ENCODE measurements around the gene C1orf35.

Gene C1orf35

DNA sequence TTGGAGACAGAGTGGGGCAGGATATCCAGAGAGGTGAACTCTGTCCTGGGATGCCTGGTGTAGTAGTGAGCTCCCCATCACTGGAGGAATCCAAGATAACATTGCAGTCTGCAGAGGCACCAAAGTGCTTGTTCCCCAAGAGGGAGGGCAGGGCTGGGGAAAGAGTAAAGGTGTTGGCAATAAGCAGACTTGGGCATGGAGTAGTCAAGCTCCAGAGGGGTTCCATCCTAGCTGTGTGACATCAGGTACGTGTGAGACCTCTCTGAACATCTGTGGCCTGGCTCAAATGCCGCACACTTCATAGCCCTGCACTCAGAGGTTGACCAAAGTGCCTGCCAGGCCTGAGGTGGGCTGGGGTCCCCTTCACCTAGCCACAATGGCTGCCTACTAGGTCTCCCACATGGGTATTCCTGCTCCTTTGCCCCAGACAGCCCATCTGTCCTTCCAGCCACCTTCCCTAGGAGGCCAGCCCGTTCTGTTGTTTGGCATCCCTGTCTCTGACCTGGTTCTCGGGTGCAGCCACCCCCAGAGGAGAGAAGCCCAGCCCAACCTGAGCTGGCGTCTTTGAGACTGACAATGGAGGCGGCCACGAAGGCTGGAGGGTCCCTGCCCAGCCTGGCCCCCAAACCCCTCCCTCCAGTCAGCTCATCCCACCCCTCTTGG lies 23.4 kb downstream of the C1orf35 start:
- DNase-seq (ENCODE audit: low read depth in 1 of 2, low spot score in 1 of 2), result no peak

DNA sequence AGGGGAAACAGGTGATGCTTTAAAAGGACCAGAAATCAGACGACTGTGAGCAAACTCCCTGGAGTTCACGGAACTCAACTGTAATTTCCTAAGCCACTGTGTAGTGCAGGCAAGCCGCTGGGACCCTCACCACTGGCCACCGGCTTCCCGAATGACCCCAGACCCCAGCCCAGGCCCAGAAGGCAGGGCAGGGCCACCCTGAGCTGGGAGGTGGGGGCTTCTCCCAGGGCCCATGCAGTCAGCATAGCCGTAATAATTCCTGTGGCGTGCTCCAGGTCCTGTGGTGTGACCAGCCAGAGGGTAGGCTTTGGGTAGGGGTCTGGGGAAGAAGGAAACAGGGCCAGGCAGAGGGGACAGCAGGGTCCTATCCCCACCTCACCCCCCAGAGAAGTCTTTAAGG lies 24.1 kb downstream of the C1orf35 start:
- no peak for DNase-seq (ENCODE audit: low read depth in 1 of 2, low spot score in 1 of 2)

DNA sequence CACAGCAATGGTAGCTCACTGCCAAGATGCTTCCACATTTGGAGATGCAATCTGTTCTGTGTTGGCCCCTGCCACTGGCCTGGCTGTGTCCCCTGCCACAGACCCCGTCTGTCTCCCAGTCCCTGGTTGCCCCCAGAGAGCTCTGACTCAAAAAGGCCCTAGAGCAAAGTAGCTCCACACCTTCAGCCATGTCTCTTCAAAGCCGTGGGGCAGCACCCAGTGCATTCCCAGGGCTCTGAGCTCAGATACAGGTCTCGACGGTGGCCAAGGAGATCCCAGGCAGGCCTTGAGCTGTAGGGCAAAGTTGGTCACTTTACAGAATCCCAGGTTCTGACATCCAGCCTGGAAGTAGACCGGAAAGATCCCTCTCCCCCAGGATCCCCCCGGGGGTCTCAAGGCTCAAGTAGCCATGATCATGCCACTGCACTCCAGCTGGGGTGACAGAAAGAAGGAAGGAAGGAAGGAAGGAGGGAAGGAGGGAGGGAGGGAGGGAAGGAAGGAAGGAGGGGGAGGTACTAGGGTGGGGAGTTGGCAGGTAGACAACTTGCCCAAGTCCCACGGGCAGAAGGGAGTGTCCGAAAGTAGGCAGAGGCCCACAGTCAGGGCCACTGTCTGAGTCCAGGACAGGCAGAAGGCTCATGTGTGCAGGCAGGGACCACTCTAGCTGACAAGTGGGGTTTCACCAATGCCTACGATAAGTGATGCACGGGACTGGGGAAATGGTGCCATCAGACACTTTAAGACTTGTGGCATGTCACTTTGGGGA lies 25.4 kb downstream of the C1orf35 start:
- DNase-seq (ENCODE audit: low read depth in 1 of 2, low spot score in 1 of 2), result no peak

DNA sequence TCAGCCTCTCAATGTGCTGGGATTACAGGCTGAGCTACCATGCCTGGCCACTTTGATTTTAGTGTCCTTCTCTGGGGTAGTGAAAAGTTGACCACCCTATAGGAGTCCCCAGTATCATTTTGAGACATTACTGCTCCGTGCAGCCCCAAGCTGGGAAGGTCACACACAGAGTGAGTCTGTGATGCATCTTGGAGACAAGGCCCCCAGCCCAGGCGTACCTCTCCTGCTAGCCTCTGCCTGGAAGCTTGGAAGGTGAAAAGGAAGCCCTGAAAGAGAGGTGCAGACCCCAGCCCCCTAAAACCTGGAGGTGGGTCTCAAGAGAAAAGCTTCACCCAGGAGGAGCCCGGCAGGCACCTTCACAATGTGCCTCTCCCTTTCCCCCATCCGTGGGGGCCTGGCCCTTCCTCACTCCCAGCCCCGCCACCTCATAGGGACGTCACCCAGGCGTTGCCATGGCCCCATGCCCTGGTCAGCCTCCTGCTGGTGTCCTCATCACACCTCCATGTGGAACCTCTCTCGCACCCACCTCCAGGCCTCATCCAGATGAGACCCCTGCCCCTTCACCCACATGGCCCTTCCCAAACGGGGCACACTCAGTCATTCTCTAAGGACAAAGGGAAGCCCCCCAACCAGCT lies 26.2 kb downstream of the C1orf35 start:
- DNase-seq (ENCODE audit: low read depth in 1 of 2, low spot score in 1 of 2), result no peak

GRCh38 chr1:228075801-228076271 lies 27.3 kb downstream of the C1orf35 start:
- DNase-seq (ENCODE audit: low read depth in 1 of 2, low spot score in 1 of 2), result no peak

DNA sequence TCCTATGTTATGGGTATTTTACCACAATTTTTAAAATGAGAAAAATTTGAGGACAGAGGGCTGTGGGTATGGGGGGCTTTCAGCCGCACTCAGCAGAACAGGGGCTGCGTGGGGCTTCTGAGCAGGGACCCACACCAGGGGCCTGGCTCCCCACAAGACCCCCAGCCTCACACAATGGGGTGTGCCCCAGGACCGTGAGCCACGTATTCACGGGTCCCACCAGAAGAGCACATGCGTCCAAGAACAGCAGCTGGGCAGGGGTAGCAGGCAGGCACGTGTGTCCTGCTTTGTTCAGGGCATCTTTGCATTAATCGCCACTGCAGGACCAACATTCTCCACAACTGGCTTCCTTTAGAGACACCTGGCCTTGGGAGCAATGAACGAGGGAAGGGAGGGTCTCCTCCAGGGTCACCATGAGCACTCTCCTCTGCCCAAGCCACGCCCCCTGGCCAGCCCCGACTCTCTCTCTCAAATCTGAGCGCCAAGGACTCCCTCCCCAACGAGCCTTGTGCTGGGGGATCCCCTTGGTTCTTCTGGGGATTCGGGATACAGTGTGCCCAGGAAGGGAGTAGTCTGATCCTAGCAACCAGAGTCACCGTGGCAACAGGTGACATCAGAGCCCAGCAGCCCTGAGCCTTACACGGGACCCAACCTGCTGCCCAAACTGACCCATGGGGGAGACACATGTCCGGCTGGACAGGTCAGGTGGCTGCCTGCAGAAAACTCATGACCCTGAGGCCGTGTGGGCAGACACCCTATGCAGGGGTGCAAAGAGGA lies 28.0 kb downstream of the C1orf35 start:
- DNase-seq (ENCODE audit: low read depth in 1 of 2, low spot score in 1 of 2), result no peak

GRCh38 chr1:228073857-228074545 lies 29.1 kb downstream of the C1orf35 start:
- no peak for DNase-seq (ENCODE audit: low read depth in 1 of 2, low spot score in 1 of 2)

- no peak for DNase-seq (ENCODE audit: low read depth in 1 of 2, low spot score in 1 of 2)
These were observed 29.9 kb downstream of the C1orf35 start for GRCh38 chr1:228073061-228073856.

DNA sequence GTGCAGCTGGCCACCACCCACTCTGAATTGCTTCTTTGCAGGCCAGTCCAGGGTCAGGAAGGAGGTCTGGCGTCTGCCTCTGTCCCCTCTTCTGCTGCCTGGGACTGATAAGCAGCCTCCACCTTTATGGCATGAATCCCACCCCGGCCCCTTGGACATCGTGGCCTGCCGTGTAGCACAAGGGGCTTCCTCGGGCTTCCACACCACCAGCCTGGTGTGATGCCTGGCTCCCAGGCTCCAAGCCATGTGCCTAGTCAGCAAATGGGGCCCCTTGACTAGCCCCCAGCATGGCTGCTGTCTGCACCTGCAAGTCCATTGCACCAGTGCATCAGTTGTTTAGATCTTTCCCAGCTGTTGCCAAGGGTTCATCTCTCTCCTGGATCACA lies 30.5 kb downstream of the C1orf35 start:
- no peak for DNase-seq (ENCODE audit: low read depth in 1 of 2, low spot score in 1 of 2)

DNA sequence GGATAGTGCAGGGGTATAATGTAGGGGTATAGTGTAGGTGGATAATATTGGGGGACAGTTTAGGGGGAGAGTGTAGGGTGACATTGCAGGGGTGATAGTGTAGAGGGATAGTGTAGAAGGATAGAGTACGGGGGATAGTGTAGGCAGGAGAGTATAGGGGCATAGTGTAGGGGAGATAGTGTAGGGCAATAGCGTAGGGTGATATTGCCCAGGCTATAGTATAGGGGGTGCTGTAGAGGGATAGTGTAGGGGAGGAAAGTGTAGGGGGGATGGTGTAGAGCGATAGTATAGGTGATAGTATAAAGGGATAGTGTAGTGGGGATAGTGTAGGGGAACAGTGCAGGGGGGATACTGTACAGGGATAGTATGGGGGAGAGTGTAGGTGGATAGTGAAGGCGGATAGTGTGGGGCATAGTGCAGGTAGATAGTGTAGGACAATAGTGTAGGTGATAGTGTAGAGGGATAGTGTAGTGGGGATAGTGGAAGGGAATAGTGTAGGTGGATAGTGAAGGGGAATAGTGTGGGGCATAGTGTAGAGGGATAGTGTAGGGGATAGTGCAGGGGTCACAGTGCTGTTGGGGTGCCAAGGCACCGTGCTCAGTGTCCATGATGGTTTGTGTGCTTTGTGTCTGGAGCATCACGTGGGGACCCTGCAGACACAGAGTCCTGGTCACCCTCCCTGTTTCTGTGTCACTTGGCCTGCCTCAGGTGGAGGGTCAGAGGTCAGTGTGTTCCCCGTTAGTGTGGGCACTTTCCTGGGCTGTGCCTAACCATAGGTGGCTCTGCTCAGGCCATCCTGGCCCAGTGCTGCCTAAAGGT lies 31.1 kb downstream of the C1orf35 start:
- DNase-seq (ENCODE audit: low read depth in 1 of 2, low spot score in 1 of 2), result no peak

GRCh38 chr1:228070851-228071250 lies 32.3 kb downstream of the C1orf35 start:
- no peak for DNase-seq (ENCODE audit: low read depth in 1 of 2, low spot score in 1 of 2)

- no peak for DNase-seq (ENCODE audit: low read depth in 1 of 2, low spot score in 1 of 2)
These were observed 33.0 kb downstream of the C1orf35 start for GRCh38 chr1:228070173-228070572.

DNA sequence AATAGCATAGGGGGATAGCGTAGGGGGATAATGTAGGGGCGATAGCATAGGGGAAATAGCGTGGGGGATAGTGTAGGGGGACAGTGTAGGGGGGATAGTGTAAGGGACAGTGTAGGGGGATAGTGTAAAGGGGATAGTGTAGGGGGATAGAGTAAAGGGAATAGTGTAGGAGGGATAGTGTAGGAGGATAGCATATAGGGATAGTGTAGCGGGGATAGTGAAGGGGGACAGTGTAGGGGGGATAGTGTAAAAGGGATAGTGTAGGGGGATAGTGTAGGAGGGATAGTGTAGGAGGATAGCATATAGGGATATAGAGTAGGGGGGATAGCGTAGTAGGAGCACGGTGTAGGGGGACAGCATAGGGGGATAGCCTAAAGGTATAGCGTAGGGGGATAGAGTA lies 34.8 kb downstream of the C1orf35 start:
- no peak for DNase-seq (ENCODE audit: low read depth in 1 of 2, low spot score in 1 of 2)

DNA sequence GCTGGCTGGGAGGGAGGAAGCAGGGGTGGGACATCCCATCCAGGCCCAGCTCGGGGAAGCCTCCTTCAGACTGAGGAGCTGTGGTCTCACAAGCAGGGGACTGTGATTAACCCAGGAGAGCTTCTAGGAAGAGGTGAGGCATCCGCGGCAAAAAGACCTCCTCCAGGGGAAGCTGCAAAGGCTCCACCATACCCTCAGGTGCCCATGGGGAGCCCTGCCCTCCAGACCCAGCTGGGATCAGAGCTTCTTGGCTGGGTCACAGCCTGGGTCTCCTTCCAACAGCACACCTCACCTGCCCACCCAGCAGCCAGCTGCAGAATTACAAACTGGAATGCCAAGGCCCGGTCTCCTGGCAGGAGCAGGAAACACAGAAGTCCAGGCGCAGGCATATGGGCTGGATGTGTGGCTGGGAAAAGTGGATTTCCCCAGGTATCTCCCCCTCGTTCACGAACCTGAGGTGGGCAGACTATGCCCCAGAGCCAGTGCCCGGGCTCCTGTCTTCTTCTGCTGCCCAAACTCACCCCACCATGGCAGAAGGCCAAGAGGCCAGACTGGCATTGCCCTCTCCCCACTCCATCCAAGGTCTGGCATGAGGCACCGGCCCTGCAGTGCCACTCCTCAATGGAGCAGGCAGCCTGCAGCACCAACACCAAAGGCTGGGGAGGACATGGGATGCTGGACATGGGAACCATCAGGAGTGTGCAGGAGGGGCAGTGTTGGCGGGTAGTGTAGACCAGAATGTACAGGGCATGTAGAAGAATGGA lies 36.1 kb downstream of the C1orf35 start:
- DNase-seq (ENCODE audit: low read depth in 1 of 2, low spot score in 1 of 2), result no peak

- no peak for DNase-seq (ENCODE audit: low read depth in 1 of 2, low spot score in 1 of 2)
These were observed 36.7 kb downstream of the C1orf35 start for GRCh38 chr1:228066416-228066815.

GRCh38 chr1:228065543-228066347 lies 37.4 kb downstream of the C1orf35 start:
- no peak for DNase-seq (ENCODE audit: low read depth in 1 of 2, low spot score in 1 of 2)

DNA sequence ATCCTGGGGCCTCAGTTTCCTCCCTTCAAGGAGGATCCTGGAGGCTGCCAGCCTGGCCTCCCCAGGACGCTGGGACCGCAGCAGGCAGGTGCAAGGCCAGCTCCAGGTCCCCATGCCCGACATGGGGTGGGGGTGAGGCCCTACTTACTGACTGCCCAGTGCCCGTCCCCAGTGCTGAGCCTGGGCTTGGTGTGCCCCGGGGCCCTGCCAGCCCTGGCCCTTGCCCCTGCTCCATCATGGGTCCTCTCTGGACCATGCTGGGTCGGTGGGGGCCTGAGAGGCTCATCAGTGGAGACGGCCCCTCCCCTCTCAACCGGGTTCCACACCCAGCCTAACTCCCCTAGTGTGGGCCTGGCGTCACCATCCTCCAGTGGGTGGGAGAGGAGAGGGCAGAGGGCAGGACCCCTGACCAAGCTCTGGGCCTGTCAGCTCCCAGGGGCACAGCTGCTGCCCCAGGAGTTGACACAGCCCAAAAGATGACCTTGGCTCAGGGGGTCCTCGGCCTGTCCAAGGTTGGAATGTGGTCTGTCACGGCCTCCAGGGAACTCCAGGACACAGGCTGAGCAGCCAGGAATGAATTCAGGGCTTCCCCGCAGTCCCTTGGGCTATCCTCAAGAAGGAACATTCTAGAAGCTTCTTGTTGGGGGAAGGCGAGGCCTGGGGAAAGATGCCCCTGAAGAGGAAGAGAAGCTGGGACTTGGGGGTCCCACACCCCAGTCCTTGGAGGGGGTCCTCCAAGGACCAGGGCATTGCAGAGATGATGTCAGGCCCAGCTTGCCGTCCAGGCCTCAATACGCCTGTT lies 38.2 kb downstream of the C1orf35 start:
- no peak for DNase-seq (ENCODE audit: low read depth in 1 of 2, low spot score in 1 of 2)

Measured in stimulated activated CD4-positive, alpha-beta T cell treated with anti-CD3 and anti-CD28 coated beads, Interleukin-15, amount 100 ng/mL, for 1 hour (primary cell).